D721Med (cell line): ENCODE measurements around the gene PA2G4.

Experiments
- DNase-seq: peaks from one replicate; pipeline ENCODE4 v3.0.0; 2011; ENCODE audit warnings: low spot score; ENCODE audit not compliant: insufficient read length
- FAIRE-seq: peaks from 2 replicates; lab custom pipeline; 2011; peaks lifted over from hg19 to GRCh38; lab: Jason Lieb, UNC
- TF ChIP-seq, protein P1 (sequence below): IDR thresholded peaks from 2 replicates; pipeline ENCODE4 v1.5.1; 2012; ENCODE audit warnings: mild to moderate bottlenecking, control low read depth; ENCODE audit not compliant: insufficient read depth; ENCODE audit errors: missing control alignments

Gene PA2G4

DNA sequence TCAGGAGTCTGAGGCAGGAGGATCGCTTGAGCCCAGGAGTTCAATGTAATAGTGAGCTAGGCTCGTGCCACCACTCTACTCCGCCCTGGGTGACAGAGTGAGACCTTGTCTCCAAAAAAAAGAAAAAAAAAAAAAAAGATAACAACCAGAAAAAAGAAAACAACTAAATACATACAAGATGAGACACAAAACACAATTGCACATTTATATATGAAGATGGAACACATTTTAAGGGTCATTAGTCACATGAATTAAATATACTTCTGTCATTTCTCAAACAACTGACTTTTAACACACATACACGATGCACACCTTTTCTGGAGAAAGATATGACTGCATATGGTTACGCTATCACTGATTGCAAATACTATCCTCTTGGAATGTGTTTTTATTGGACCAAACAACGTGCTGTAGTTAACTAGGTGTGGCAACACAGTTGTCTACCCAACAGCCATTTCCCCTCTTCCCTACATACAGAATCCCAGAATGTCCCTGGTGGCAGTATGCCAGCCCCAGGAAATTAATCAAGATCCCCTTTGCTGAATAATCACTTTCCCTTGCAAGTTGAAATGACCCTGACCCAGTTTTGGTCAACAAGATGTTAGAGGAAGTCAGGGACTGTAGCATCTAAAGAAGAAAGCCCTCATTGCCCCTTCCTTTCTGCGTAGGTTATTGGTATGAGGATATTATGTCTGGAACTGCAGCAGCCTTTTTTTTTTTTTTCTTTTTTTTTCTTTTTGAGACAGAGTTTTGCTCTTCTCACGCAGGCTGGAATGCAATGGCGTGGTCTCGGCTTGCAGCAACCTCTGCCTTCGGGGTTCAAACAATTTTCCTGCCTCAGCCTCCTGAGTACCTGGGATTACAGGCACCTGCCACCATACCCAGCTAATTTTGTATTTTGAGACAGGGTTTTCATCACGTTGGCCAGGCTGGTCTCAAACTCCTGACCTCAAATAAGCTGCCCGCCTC is 42.4 kb downstream of the PA2G4 start:
- TF ChIP-seq, protein P1, sequence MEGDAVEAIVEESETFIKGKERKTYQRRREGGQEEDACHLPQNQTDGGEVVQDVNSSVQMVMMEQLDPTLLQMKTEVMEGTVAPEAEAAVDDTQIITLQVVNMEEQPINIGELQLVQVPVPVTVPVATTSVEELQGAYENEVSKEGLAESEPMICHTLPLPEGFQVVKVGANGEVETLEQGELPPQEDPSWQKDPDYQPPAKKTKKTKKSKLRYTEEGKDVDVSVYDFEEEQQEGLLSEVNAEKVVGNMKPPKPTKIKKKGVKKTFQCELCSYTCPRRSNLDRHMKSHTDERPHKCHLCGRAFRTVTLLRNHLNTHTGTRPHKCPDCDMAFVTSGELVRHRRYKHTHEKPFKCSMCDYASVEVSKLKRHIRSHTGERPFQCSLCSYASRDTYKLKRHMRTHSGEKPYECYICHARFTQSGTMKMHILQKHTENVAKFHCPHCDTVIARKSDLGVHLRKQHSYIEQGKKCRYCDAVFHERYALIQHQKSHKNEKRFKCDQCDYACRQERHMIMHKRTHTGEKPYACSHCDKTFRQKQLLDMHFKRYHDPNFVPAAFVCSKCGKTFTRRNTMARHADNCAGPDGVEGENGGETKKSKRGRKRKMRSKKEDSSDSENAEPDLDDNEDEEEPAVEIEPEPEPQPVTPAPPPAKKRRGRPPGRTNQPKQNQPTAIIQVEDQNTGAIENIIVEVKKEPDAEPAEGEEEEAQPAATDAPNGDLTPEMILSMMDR: no peak
- FAIRE-seq (no peak), DNase-seq (no peak)

DNA sequence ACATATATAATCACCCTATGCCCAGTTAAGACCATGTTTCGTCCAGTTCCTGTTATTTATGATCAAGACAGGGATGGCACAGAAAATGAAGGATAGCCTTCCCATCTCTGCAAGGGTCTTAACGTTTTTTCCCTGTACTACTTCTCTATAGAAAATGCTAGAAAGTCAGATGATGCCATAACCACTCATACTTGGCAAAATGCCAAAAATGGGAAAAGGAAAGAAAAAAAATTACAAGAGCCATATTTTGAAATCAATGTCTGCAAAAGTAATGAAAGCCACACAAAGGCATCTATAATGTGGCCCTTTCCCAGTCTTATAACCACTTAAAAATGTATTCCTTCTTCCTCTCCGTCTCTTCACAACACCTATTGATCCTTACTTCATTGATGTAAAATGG is 46.2 kb downstream of the PA2G4 start:
- no peak for DNase-seq

DNA sequence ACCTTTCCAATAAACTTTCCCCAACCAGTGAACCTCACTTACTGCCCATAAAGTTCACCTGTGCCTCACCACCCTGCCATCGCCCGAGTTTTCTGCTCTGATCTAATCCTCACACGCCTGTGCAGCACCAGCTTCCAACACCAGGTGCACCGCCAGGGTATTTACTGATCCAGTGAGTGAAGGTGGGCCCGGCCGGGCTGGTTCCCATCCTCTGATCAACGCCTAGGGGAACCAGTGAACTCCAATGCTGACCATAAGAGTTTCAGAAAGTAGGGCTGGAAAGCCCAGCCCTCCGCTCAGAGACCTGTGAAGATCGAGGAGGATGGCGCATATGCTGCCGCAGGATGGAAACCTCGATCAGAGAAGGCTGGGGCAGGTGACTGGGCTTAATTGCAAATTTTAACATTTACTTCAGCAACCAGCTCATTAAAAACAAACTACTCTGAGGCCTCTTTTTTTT is 47.3 kb downstream of the PA2G4 start:
- no peak for FAIRE-seq
- no peak for DNase-seq
- TF ChIP-seq, protein P1: no peak

More for the DNA sequence above, 46.2 kb downstream of the PA2G4 start:
- FAIRE-seq: no peak
- TF ChIP-seq, protein P1: no peak

DNA sequence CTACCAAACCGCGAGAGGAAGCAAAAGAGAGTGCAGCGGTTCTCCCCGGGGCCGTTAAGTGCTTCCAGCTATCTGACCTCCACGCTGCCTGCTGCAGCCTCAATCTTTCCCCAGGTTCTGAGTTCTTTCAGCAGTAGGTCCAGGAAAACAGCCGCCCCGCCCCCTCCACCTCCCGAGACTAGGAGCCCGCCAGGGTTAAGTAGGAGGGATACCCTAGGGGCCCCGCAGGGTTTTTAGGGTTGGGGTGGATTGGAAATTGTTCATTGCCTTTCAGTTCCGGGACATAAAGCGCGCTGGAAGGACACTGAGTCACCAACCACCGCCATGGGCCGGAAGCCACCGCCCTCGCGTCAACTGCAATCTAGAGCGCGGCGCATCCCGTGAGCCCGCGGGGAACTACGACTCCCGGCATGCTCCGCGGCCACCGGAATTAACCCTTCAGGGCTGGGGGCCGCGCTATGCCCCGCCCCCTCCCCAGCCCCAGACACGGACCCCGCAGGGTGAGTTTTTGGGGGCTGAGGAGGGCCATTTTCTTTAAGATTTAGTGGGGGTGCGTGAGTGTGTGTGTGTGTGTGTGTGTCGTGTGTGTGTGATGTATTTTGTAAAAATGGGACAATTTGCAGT is 47.9 kb downstream of the PA2G4 start, which contains the start of gene MYL6B:
Gene MYL6B, plus strand, starts transcription at position 456 of the 624 bp plus-strand sequence. CDS start 1,332 bp downstream, outside the sequence.
- TF ChIP-seq, protein P1: no peak
- peak; percentile 91 for DNase-seq
- no peak for FAIRE-seq

DNA sequence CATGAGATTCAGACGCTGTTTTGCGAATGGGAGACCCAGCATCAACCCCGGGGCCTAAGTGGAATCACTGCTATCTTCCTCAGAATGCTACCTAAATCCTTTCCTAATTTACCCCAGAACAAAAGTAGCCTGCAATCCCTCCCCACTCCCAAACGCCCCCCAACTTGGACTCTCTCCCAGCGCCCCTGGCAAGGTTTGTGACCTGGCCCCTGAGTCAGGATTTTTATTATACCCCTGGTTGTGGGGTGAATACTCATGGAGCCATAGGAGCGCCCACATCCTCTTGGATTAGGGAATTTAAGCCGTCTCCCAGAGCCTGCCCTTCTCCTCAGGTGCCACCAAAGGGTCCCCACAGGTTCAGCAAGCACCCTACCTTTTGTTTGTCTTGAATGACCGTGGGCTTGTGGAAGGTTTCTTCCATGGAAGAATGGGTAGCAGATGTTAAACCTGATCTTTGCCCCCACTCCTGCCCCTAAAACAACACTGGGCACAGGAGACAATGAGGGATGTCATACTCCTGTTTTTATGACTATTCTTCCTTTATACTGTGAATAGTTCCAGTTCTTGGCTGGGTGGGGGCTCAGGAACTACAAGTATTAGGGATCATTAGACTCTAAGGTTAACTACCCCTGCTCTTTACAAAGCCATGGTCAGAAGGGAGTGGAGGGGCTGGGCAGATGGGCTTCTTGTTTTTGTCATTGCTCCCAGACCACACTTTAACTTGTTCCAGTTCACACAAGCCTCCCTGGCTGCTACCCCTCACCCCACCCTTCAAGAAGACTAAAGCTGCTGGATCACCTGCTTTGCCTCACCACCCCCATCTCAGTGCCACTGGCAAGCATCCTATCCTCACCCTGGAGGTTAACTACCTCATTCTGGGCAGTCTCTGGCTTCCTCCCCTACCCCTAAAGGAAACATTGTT is 48.7 kb downstream of the PA2G4 start:
- TF ChIP-seq, protein P1: no peak
- no peak for FAIRE-seq
- no peak for DNase-seq

DNA sequence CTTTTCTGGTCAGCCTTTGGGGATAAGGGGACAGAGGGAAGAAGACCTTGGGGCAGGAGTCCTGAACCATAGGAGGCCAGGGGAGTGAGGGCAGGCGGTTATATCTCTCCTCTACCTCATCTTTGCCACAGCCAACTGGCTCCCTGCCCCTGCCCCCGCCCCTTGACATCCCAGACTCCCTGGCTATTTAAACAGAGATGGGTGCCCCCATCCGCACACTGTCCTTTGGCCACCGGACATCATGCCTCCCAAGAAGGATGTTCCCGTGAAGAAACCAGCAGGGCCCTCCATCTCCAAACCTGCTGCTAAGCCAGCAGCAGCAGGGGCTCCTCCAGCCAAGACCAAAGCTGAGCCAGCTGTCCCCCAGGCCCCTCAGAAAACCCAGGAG is 49.3 kb downstream of the PA2G4 start:
- TF ChIP-seq, protein P1: no peak
- DNase-seq: no peak
- FAIRE-seq: no peak
